ENCODE data around the gene KDM5A. TPM values are rescaled to one million over a fixed set of nuclear protein-coding genes. Genes with fewer than 3 reads are reported as not detected.

KDM5A gene
- polyA plus RNA-seq, 1 of the 3 experiments (the other 2 are of a cell fraction), result 6.2 TPM

DNA sequence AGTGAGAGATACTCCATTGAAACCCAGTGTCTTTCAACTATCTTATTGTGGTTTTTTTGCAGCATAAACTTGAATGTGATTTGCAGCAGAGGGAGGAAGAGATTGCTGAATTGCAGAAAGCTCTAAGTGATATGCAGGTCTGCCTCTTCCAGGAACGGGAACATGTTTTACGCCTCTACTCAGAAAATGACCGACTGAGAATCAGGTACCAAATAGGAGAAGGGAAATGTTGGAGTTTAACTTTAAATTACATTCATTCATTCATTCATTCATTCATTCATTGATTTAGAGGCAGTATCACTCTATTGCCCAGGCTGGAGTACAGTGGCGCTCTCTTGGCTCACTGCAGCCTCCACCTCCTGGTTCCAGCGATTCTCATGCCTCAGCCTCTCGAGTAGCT, 29.3 kb upstream of the KDM5A start:
- Histone ChIP-seq H3K4me2 (no peak overlapping the region), H3K9me3 (no peaks in the 10 kb centered on the region), H3K9me2 (no peaks in the 10 kb centered on the region), H3K79me2 (ENCODE audit: insufficient read depth) (no peaks in the 10 kb centered on the region), H2AFZ (ENCODE audit: low read depth) (no peak overlapping the region), H3K9ac (no peak overlapping the region), H3K36me3 (replicated peaks in 1 of 2; ENCODE audit: control insufficient read depth in 1 of 2, insufficient read depth in 2 of 2, low read length in 1 of 2) (peaks cover 13 to 18% of the 10 kb centered on the region in 2 experiments), H3K27ac (ENCODE audit: low read depth in 2 of 2, low read length in 1 of 2) (no peak overlapping the region), H3K4me3 (ENCODE audit: low read depth in 2 of 2, low read length in 1 of 2) (no peak overlapping the region), H4K20me1 (ENCODE audit: insufficient read depth) (no peaks in the 10 kb centered on the region), H3K4me1 (ENCODE audit: control insufficient read depth in 1 of 2, insufficient read depth in 2 of 2, low read depth in 1 of 2, low read length in 1 of 2) (peaks cover 0 to 6% of the 10 kb centered on the region in 2 experiments; a peak in 1 of 4 replicates), H3K27me3 (ENCODE audit: insufficient read depth) (no peaks in the 10 kb centered on the region), H3F3A (replicated peaks; ENCODE audit: insufficient read depth) (no peaks in the 10 kb centered on the region)
- TF ChIP-seq MXI1 (IDR thresholded peaks at IDR 0.05; ENCODE audit: low read depth, low read length), result no peak
- TF ChIP-seq, protein P1, sequence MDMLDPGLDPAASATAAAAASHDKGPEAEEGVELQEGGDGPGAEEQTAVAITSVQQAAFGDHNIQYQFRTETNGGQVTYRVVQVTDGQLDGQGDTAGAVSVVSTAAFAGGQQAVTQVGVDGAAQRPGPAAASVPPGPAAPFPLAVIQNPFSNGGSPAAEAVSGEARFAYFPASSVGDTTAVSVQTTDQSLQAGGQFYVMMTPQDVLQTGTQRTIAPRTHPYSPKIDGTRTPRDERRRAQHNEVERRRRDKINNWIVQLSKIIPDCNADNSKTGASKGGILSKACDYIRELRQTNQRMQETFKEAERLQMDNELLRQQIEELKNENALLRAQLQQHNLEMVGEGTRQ (IDR thresholded peaks at IDR 0.05; ENCODE audit: borderline replicate concordance, low read depth, low read length), result no peak
- TF ChIP-seq SIN3A (IDR thresholded peaks at IDR 0.05; ENCODE audit: borderline replicate concordance, low read depth, low read length), result no peak
- TF ChIP-seq, protein P2, sequence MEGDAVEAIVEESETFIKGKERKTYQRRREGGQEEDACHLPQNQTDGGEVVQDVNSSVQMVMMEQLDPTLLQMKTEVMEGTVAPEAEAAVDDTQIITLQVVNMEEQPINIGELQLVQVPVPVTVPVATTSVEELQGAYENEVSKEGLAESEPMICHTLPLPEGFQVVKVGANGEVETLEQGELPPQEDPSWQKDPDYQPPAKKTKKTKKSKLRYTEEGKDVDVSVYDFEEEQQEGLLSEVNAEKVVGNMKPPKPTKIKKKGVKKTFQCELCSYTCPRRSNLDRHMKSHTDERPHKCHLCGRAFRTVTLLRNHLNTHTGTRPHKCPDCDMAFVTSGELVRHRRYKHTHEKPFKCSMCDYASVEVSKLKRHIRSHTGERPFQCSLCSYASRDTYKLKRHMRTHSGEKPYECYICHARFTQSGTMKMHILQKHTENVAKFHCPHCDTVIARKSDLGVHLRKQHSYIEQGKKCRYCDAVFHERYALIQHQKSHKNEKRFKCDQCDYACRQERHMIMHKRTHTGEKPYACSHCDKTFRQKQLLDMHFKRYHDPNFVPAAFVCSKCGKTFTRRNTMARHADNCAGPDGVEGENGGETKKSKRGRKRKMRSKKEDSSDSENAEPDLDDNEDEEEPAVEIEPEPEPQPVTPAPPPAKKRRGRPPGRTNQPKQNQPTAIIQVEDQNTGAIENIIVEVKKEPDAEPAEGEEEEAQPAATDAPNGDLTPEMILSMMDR (IDR thresholded peaks at IDR 0.05), result no peak
- TF ChIP-seq GABPA (IDR thresholded peaks at IDR 0.05; ENCODE audit: low read depth), result no peak
- TF ChIP-seq EZH2phosphoT487 (IDR thresholded peaks at IDR 0.05; ENCODE audit: borderline replicate concordance, low read depth), result no peak
- no peak for TF ChIP-seq TAF1 (IDR thresholded peaks at IDR 0.05; ENCODE audit: borderline replicate concordance, low read depth, low read length)
- no peak for TF ChIP-seq FOXJ3 (CRISPR knock-in tag; IDR thresholded peaks at IDR 0.05)
- TF ChIP-seq FOSL2 (IDR thresholded peaks at IDR 0.05; ENCODE audit: borderline replicate concordance, low read depth), result no peak
- TF ChIP-seq, protein P3, sequence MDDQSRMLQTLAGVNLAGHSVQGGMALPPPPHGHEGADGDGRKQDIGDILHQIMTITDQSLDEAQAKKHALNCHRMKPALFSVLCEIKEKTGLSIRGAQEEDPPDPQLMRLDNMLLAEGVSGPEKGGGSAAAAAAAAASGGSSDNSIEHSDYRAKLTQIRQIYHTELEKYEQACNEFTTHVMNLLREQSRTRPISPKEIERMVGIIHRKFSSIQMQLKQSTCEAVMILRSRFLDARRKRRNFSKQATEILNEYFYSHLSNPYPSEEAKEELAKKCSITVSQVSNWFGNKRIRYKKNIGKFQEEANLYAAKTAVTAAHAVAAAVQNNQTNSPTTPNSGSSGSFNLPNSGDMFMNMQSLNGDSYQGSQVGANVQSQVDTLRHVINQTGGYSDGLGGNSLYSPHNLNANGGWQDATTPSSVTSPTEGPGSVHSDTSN (IDR thresholded peaks at IDR 0.05), result no peak
- no peak for TF ChIP-seq RCOR1 (IDR thresholded peaks at IDR 0.05; ENCODE audit: low read length)
- TF ChIP-seq NFIC (IDR thresholded peaks at IDR 0.05; ENCODE audit: borderline replicate concordance), result no peak
- TF ChIP-seq RFX5 (IDR thresholded peaks at IDR 0.05; ENCODE audit: low read length), result no peak
- TF ChIP-seq, protein P4, sequence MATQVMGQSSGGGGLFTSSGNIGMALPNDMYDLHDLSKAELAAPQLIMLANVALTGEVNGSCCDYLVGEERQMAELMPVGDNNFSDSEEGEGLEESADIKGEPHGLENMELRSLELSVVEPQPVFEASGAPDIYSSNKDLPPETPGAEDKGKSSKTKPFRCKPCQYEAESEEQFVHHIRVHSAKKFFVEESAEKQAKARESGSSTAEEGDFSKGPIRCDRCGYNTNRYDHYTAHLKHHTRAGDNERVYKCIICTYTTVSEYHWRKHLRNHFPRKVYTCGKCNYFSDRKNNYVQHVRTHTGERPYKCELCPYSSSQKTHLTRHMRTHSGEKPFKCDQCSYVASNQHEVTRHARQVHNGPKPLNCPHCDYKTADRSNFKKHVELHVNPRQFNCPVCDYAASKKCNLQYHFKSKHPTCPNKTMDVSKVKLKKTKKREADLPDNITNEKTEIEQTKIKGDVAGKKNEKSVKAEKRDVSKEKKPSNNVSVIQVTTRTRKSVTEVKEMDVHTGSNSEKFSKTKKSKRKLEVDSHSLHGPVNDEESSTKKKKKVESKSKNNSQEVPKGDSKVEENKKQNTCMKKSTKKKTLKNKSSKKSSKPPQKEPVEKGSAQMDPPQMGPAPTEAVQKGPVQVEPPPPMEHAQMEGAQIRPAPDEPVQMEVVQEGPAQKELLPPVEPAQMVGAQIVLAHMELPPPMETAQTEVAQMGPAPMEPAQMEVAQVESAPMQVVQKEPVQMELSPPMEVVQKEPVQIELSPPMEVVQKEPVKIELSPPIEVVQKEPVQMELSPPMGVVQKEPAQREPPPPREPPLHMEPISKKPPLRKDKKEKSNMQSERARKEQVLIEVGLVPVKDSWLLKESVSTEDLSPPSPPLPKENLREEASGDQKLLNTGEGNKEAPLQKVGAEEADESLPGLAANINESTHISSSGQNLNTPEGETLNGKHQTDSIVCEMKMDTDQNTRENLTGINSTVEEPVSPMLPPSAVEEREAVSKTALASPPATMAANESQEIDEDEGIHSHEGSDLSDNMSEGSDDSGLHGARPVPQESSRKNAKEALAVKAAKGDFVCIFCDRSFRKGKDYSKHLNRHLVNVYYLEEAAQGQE (IDR thresholded peaks at IDR 0.05; ENCODE audit: low read depth, low read length), result no peak
- TF ChIP-seq YY1 (IDR thresholded peaks at IDR 0.05; ENCODE audit: low read depth), result no peak
- POLR2A ChIA-PET, result no interaction called here
- 97% methylated on average over 6 of the region's 6 CpGs for WGBS (ENCODE audit: low lambda C conversion rate)
- no peak for DNase-seq
- CTCF ChIA-PET, result interaction anchor here (2.1 to 2.5 kb wide), 2 partner anchors 24 to 129 kb away, joined by 9 to 11 read pairs; no protein-coding TSS in a partner anchor
